Measurements from ENCODE around the gene LUC7L2.
"Not testable (repeated sequence)": the region's sequence is repeated elsewhere in the genome, so short reads cannot be mapped to it uniquely, and the experiment has no call there.

LUC7L2 gene

DNA sequence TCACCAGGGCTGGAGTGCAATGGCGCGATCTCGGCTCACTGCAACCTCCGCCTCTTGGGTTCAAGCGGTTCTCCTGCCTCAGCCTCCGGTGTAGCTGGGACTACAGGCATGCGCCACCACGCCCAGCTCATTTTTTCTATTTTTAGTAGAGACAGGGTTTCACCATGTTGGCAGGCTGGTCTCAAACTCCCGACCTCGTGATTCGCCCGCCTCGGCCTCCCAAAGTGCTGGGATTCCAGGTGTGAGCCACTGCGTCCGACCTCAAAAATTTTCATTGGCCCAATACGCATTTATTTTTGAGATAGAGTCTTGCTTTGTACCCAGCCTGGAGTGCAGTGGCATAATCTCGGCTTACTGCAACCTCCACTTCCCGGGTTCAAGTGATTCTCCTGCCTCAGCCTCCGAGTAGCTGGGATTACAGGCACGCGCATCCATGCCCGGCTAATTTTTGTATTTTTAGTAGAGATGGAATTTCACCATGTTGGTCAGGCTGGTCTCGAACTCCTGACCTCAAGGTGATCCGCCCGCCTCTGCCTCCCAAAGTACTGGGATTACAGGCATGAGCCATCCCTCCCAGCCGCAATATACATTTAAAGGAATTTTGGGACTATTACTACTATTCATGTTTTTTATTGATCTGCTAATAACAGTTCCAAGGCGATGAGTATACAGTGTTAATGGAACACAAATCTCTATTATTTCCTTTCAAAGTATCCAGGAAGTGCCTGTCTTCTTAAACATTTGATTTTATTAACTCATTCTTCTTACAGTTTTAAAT is 1.8 kb upstream of the LUC7L2 start:
- not testable (repeated sequence) for DNase-seq (ENCODE audit: low spot score)

DNA sequence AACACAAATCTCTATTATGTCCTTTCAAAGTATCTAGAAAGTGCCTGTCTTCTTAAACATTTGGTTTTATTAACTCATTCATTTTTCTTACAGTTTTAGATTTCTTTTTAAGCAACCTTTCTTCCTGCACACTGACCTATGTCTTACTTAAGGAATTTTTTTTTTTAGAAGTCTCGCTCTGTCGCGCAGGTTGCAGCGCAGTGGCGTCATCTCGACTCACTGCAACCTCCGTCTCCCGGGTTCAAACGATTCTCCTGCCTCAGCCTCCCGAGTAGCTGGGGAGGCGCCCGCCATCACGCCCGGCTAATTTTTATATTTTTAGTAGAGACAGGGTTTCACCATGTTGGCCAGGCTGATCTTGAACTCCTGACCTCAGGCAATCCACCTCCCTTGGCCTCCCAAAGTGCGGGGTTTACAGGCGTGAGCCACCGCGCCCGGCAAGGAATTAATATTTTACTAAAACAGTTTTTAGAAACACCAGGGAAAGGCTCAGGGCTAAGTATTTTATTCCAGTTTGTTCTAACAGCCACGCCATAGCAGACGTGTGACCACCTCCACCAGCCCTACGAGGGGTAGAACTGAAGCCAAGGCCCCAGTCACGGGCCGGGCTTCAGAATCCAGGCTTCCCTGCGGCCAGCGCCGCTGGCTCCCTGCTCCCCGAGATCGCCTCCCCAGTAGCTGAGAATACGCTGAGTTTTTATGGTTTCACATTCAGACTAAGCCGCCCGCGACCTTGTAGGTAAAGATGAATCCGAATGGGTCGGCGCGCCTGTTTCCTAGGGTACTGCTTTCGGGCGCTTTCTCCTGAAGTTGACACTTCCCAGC is 941 bp upstream of the LUC7L2 start:
- DNase-seq (ENCODE audit: low spot score): no peak

DNA sequence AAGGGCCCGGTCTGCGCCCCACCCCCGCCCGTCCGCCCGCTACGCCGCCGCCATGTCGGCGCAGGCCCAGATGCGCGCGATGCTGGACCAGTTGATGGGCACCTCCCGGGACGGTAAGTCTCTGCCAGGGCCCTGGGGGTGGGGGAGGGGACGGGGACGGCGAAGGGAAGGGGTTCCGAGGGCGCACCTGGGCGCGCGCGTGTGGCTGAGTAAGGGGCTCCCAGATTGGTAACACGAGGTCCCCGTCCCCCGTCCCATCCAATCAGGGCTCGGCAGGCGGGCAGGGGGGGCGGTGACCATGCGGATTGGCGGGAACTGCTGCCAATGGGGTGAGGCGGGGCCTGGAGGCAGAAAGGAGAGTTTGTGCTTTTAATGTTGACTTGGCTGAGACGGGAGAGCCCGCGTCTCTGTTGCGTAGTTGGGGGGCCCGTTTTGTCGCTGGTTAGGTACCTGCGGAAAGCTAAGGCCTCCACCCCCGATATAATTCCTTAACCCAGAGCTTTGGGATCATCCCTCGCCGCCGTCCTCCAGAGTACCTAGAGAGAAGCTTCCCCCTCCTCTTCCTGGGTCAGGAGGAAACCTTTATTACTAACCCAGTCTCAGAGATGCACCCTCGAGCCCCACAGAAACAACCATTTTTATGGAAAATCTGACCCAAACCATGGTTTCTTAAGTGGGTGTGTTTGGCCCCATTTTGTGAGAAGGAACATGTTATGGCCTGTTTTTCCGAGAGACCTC is 685 bp downstream of the LUC7L2 start:
- peak; percentile 99 for DNase-seq (ENCODE audit: low spot score)

DNA sequence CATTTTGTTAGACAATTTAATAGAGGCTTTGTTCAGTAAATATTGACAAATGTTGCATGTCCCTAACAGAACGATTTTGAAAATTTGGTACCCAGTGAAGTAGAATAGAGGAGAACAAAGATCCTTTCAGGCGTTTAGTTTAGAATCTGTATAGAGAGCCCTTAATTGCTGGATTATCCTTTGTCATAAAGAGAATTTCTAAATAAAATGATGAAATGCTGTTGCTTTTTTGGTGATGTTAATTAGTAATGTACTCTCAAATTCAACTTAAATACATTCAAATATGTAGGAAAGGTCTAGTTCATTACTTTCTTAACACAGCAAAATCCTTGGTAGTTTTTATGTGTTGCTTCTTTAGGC is 1.2 kb downstream of the LUC7L2 start:
- no peak for DNase-seq (ENCODE audit: low spot score)

DNA sequence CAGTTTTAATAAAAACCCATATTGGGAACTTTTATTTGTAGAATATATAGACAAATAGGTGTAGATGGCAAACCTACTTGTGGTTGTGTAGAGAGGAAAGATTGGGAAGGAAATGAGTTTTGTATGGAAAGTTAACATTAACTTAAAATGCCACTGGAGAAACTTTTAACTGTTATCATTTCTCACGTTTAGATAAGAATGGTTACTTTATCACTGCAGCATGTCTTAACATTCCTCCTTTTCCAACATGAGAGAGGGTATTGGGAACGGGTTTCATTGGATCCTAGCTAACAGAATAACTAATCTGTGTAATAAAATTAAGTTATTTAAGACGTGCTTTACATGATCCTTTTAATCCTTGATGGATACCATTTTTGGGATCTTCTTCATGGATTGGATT is 1.8 kb downstream of the LUC7L2 start:
- DNase-seq (ENCODE audit: low spot score): no peak

DNA sequence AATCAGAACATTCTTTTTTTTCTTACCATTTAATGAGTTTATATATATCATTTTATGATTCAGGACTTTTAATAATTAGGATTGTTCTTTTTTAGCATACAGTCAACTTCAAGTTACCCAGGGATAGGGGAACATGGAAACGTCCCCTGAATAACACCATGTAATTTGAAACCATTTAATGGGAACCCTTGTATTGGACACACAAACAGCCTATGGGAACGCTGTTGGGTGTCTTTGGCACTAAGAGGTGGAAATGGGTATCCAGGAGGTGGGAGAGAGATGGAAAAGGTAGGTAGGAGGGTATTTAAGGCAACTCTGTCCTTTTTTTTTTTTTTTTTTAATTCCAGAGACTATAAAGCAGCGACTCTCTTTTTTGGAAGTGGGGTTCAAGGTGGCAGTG is 2.6 kb downstream of the LUC7L2 start:
- no peak for DNase-seq (ENCODE audit: low spot score)

DNA sequence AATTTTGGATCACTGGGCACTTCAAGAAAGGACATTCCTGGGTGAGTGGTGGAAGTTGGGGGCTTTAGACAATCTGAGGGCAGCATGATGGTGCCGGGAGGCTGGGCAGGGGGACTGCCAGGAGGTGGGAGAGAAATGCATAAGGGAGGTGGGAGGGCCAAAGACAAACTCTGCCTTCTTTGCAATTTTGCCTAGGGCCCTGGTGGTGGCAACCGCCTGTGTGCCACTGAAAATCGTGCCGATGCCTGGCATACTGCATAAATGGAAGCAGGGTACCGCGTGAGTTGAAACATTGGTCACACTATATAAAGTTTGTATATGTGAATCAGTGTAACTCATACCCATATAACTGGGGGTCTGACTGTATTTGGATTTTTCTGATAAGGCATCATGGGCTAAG is 3.3 kb downstream of the LUC7L2 start:
- DNase-seq (ENCODE audit: low spot score): no peak

DNA sequence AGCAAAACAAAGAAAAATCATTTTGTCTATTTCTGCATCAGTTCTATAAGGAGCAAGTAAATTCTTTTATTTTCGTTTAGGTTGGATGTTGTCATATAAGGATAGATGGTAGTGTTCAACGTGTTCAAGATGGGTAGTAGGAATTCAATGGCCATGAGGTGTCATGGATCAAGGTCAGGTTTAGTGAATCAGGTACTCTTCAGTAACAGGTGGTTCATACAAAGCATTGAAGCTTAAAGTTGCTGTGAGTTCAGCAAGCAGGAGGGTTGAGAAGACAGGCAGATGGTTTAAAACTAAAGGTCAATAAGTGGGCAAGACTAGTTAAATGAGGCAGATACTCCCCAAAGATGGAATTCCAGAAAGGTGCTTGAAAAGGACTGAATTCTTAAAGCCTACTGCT is 5.6 kb downstream of the LUC7L2 start:
- DNase-seq (ENCODE audit: low spot score): no peak

DNA sequence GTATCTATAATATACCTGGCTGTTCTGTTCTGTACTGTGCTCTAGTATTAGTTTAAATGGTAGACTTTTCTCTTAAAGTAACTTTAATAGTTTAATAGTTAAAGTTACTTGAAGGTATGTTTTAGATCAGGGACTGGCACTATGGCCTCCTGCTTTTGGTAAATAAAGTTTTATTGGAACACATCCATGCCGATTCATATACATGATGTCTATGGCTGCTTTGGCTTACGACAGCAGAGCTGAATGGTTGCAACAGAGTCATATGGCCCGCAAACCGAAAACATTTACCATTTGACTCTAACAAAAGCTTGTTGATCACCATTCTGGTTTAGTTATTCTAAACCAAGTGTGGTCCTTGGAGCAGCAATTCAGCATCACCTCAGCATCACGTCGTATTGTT is 6.7 kb downstream of the LUC7L2 start:
- DNase-seq (ENCODE audit: low spot score): no peak

DNA sequence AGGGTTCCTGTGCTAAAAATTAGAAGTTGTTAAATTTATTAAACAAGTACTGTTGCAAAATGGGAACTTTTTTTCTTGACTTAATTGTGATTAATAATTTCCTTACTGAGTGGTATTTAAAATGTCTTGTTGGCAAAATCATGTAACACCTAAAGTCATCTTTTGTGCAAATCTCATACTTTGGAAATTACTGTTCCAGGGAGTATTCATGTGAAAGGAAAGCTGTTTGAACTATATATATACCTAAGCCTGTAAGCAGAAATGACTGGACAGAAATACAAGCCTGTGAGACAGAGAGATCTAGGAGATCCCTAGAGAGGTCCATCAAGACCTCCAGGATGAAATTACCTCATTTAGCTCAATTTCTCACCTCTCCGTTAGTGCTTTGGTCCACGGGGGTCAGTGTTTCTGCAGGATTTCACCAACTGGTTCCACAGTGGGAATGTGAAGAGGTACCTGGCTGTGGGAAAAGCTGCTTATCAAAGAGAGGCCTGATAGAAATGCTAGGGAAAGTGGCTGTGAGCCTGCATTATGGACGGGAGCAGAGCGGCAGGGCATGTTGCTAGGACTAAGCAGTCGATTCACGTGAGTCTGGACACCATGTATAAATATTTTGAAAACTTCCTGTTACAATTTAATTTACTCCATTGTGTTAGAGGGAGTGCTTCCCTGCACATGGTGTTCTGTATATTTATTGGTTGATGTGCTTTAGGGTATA is 7.9 kb downstream of the LUC7L2 start:
- no peak for DNase-seq (ENCODE audit: low spot score)

DNA sequence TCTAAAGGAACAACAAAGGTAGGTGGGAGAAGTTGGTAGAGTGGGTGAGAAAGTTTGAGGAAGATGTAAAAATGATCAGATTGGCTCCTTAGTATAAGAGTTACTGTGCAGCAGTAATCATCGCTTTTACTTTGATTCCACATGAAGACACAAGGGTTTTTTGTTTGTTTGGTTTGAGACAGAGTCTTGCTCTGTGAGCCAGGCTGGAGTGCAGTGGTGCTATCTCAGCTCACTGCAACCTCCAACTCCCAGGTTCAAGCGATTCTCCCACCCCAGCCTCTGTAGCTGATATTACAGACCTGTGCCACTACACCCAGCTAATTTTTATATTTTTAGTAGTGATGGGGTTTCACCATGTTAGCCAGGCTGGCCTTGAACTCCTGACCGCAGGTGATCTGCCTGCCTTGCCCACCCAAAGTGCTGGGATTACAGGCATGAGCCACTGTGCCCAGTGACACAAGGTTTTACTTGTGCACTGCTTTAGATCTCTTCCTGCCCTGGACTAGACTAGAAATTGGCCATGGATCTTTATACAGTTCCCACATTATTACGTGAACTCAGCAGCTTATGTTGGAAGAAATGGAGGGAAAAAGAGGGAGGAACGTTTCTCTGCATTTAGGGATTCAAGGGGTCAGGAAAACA is 10.7 kb downstream of the LUC7L2 start:
- no peak for DNase-seq (ENCODE audit: low spot score)

DNA sequence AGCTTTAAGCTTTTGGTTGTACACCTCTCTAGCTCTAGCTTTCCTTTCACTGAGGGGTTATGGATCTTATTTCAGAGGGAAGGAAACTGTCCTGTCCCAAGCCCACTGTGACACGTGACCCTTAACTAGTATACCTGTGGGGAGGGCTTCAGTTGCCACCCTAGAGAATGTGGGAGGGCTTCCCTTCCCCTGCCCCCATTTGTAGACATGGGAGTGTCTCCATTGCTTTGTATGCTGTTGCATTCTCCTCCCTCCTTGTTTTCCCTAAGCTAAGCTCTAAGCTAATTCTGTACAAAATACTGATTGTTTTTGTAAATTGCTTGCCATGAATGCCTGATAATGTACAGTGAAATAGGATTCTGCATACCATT is 11.2 kb downstream of the LUC7L2 start:
- no peak for DNase-seq (ENCODE audit: low spot score)

DNA sequence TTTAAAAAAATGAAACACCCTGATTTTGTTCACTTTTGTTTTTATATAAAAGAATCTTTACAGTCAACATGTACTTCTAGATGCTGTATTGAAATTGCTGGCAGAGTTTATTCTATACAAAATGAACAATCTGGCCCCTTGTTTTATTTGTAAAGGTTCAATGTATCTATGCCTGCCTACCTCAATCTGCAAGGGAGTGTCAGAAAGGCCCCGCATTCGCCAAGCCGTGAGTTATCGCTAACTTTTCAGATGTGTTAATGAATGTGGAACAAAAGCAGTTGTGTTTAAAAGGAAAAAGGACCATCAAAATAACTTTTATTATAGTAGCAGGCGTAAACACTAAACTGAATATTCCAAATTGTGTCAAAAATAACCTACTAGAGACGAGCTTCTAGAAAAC is 14.6 kb downstream of the LUC7L2 start:
- DNase-seq (ENCODE audit: low spot score): no peak

DNA sequence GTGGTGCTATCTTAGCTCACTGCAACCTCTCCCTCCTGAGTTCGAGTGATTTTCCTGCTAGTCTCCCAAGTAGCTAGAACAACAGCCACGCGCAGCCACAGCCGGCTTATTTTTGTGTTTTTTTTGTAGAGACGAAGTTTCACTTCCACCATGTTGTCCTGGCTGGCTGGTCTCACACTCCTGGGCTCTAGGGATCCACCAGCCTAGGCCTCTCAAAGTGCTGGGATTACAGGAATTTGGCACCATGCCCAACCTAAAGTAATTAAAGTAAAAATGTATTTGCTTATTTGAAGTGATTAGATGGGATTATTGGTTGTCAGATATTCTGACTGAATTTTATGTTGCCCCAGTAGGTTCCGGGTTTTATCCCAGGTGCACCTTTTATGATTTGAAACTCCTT is 22.7 kb downstream of the LUC7L2 start:
- no peak for DNase-seq (ENCODE audit: low spot score)

DNA sequence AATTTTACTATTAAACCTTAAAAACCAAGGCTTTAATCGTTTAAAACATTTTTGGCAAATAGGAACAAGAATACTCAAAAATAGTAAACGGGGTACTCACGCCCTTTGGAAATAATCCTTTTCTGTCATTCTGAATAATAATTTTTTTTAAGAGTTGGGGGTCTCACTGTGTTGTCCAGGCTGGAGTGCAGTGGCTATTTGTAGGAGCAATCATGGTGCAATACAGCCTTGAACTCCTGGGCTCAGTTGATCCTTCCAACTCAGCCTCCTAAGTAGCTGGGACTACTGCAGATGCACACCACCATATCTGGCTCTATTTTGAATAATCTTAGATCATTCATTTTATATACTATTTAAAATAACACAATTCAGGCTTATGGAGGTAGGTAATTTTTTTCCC is 24.9 kb downstream of the LUC7L2 start:
- no peak for DNase-seq (ENCODE audit: low spot score)

DNA sequence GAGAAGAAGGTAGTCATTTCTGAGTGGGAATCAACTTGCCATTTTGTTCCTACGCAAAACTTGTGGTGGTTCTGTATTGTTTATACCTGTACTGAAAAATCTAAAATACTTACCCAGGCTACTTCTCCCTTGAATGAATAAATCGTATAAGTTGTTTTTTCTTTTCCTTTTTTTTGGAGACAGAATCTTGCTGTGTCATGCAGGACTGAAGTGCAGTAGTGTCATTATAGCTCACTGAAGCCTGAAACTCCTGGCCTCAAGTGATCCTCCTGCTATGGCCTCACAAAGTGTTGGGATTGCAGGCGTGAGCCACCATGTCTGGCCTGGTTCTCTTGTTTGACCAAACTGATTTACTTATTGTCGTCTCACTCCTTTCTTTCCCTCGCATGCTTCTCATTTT is 27.9 kb downstream of the LUC7L2 start:
- no peak for DNase-seq (ENCODE audit: low spot score)

DNA sequence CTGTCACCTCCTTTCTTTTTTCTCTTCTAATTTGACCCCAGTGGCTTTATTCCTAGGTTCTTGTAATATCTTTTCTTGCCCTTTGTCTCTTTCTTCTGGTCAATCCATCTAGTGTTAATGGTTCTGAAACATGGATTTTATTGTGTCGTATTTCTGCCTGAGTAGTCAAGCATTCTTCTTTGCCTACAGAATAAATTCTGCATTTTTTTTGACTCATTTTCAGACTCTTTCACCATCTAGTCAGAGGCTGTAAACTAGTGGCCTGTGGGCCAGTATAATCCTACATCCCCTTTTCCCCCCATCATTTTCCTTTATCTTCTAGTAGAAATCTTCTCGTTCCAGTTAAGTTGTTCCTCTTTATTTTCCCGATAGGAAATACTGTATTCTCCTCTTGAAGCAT is 29.4 kb downstream of the LUC7L2 start:
- no peak for DNase-seq (ENCODE audit: low spot score)

DNA sequence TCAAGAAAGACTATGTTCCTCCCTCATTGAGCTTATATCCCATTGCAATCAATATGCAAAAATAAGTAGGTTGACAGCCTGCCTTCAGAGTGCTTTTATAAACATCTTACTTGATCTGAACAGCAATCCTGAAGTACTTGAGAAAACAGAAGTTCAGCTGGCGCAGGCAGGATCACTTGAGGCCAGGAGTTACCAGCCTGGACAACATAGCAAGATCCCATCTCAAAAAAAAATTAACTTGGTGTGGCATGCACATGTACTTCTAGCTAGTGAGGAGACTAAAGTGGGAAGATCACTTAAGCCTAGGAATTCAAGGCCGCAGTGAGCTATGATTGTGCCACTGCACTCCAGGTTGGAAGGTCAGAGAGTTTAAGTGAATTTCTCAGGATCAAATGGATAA is 30.1 kb downstream of the LUC7L2 start:
- DNase-seq (ENCODE audit: low spot score): no peak

DNA sequence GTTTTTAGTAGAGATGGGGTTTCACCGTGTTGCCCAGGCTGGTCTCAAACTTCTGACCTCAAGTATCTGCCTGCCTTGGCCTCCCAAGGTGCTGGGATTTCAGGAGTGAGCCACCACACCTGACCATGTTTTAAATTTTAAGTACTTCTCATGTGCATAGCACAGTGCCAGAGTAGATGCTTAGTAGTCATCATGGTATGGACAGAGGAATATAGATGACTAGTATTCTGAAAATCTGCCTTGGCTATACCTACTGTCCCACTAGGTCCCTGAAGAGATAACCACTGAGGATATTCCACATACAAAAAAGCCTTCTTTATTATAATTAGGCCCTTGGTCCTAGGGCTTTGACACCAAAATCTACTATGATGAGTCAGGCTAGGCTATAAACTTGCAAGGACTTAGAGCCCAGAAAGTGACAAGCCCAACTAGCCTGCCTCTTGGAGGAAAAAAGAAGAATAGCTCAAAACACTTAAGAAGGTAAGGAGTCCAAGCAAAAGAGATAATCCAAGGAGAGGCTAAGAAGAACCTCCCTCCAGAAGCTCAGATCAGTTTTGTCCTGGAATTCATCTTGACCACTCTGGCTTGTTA is 34.0 kb downstream of the LUC7L2 start:
- no peak for DNase-seq (ENCODE audit: low spot score)

DNA sequence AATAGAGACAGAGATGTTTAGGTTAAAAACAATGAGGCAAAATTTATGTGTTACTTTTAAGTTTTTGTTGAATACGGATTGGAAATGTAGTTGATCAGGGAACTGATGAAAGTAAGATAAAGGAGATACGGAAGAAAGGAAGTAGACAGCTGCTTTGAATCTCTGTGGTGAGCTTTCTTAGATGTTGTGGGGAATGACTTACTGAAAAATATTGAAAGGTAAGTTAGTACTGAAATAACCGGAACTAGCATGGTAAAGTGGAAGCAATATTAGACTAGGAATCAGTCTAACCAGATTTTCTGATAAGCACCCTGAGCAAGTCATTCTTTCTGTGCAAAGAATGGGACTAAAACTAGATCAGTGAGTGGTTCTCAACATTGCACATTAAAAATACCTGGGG is 34.8 kb downstream of the LUC7L2 start:
- no peak for DNase-seq (ENCODE audit: low spot score)

DNA sequence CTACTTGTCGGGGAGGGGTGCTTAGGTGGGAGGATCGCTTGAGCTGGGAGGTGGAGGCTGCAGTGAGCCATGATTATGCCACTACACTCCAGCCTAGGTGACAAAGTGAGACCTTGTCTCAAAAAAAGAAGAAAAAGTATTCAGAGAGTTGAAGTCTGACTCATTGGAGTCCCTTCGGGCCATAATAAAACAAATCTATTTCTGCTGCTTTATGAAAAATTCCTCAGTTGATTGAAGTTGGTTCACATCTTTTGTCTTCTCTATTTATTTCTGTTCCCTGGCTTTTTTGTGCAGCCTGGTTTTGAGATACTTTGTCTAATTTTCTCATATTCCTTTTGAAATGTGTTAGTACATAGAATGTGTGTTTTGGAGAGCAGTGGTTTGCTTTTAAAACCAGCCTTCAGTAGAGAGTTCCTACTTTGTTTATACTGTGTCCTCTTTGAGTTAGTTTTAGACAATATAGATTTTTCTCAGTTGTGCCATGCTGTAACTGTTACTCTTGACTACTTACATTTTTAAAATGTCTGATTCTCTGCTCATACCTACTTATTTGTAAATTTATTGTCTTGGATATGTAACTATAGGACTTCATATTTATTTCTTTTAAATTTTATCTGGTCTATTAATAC is 36.7 kb downstream of the LUC7L2 start:
- no peak for DNase-seq (ENCODE audit: low spot score)

Measured in germinal center (tissue), 1 donor.